Renal cortex interstitium (tissue), 15 donors: ENCODE measurements around the gene MAGEB10. TPM values are rescaled to one million over a fixed set of nuclear protein-coding genes. Genes with fewer than 3 reads are reported as not detected.
"Not testable (repeated sequence)": the region's sequence is repeated elsewhere in the genome, so short reads cannot be mapped to it uniquely, and the experiment has no call there.

ENCODE experiments used
- DNase-seq, 11 donors: peaks; one replicate each; pipeline ENCODE4 v3.0.0-alpha.2; 2013; ENCODE audit warnings: low read depth in 9 of 11, low spot score in 4 of 11; ENCODE audit errors: extremely low read depth in 1 of 11
- long read RNA-seq, 16 experiments: transcript quantifications; one replicate each; lab custom pipeline, GENCODE V29; 2026
- polyA plus RNA-seq, 3 donors: library from polyadenylated mRNA; unstranded; fragments of 120-200 nt; gene quantifications; one replicate each; pipeline ENCODE4 v1.2.1, GENCODE V29; 2013; ENCODE audit not compliant: insufficient read length in 3 of 3

Gene MAGEB10
- not detected for polyA plus RNA-seq
- long read RNA-seq, donor 1 = 0 reads
- long read RNA-seq, donor 2 = 0 reads
- long read RNA-seq, donor 3 = 0 reads
- long read RNA-seq, donor 4 = 0 reads
- long read RNA-seq, donor 5 = 0 reads
- long read RNA-seq, donor 6 = 0 reads
- long read RNA-seq, donor 7 = 0 reads
- long read RNA-seq, donor 8 = 0 reads
- long read RNA-seq, donor 9 = 0 reads
- long read RNA-seq, donor 10 = 0 reads
- long read RNA-seq, donor 11 = 0 reads
- long read RNA-seq, donor 12 = 0 reads
- long read RNA-seq, donor 13 = 0 reads
- long read RNA-seq, donor 14 = 0 reads
- long read RNA-seq, donor 15 = 0 reads
- long read RNA-seq, donor 16 = 0 reads

GRCh38 chrX:27807690-27808089, at the start of gene MAGEB10:
Gene MAGEB10 (plus strand): TSS chrX:27807990. CDS start chrX:27821307, 13,317 bp downstream.
- no peak for DNase-seq

- DNase-seq = no peak
Observed at GRCh38 chrX:27765718-27766117, 42.1 kb upstream of the MAGEB10 start.

GRCh38 chrX:27767387-27767786, 40.4 kb upstream of the MAGEB10 start:
- DNase-seq = no peak

GRCh38 chrX:27775984-27776383, 31.8 kb upstream of the MAGEB10 start:
- DNase-seq = no peak

GRCh38 chrX:27796640-27797257, 11.0 kb upstream of the MAGEB10 start:
- DNase-seq = no peak

- DNase-seq = no peak
Observed at GRCh38 chrX:27797575-27797974, 10.2 kb upstream of the MAGEB10 start.

- no peak for DNase-seq
Observed at GRCh38 chrX:27808226-27808625, 436 bp downstream of the MAGEB10 start.

GRCh38 chrX:27808991-27809859, 1.4 kb downstream of the MAGEB10 start:
- not testable (repeated sequence) for DNase-seq

GRCh38 chrX:27815209-27815608, 7.4 kb downstream of the MAGEB10 start:
- DNase-seq = no peak

GRCh38 chrX:27823812-27824211, 16.0 kb downstream of the MAGEB10 start:
- DNase-seq = no peak

GRCh38 chrX:27838185-27838584, 30.4 kb downstream of the MAGEB10 start:
- no peak for DNase-seq

GRCh38 chrX:27840881-27841280, 33.1 kb downstream of the MAGEB10 start:
- DNase-seq = no peak

- DNase-seq = no peak
Observed at GRCh38 chrX:27842859-27843258, 35.1 kb downstream of the MAGEB10 start.

GRCh38 chrX:27860337-27860736, 52.5 kb downstream of the MAGEB10 start:
- peak in 4 of 11 donors; percentile 15 to 38 (median 26) for DNase-seq

GRCh38 chrX:27863809-27864208, 56.0 kb downstream of the MAGEB10 start:
- no peak for DNase-seq

Other genes starting within 250 kb of the MAGEB10 start
- gene DCAF8L2, start 217.6 kb upstream of the MAGEB10 start, polyA plus RNA-seq = not detected
- not detected for gene DCAF8L1, start 173.5 kb downstream of the MAGEB10 start, polyA plus RNA-seq